ENCODE data around the gene SYNC. TPM values are rescaled to one million over a fixed set of nuclear protein-coding genes. Genes with fewer than 3 reads are reported as not detected.
A peak's percentile ranks its signal among the peaks of the same experiment; 100 is the strongest.

SYNC gene
- total RNA-seq, 1 donor from 2014 or later: 16.9 TPM

DNA sequence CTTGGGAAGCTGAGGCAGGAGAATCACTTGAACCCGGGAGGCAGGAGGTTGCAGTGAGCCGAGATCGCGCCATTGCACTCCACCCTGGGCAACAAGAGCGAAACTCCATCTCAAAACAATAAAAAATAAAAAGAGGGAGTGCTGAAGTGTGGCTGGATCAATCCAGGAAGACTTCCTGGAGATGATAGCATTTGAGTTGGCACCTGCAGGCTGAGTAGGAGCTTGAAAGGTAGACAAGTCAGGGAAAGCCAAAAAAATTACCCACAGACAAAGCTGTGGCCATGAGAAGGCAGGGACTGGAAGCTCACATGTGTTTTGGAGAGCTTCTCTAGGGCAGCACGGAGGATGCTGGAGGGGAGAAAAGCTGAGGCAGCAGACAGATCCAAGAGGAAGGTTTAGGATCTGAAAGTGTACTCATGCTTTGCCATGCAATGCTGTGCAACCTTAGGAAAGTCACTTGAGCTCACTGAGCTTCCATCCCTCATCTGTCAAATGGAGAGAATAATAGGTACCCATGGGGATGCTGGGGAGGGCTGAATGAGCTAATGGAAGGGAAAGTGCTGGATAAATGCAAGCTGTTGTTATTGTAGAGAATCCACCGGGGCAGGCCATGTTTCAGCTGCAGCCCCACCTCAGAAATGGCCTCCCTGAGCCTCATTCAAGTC lies 26.0 kb upstream of the SYNC start:
- Histone ChIP-seq H3K27me3 (no peaks in the 10 kb centered on the region), H3K27ac (no peak overlapping the region), H3K4me1 (peaks cover 10% of the 10 kb centered on the region), H3K36me3 (no peaks in the 10 kb centered on the region), H3K4me3 (no peak overlapping the region), H3K9me3 (no peaks in the 10 kb centered on the region)
- intact Hi-C loops (cut with DNase I): no loop called here
- ATAC-seq: no peak
- TF ChIP-seq, protein P1, sequence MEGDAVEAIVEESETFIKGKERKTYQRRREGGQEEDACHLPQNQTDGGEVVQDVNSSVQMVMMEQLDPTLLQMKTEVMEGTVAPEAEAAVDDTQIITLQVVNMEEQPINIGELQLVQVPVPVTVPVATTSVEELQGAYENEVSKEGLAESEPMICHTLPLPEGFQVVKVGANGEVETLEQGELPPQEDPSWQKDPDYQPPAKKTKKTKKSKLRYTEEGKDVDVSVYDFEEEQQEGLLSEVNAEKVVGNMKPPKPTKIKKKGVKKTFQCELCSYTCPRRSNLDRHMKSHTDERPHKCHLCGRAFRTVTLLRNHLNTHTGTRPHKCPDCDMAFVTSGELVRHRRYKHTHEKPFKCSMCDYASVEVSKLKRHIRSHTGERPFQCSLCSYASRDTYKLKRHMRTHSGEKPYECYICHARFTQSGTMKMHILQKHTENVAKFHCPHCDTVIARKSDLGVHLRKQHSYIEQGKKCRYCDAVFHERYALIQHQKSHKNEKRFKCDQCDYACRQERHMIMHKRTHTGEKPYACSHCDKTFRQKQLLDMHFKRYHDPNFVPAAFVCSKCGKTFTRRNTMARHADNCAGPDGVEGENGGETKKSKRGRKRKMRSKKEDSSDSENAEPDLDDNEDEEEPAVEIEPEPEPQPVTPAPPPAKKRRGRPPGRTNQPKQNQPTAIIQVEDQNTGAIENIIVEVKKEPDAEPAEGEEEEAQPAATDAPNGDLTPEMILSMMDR (IDR thresholded peaks at IDR 0.05): no peak
- DNase-seq: no peak

DNA sequence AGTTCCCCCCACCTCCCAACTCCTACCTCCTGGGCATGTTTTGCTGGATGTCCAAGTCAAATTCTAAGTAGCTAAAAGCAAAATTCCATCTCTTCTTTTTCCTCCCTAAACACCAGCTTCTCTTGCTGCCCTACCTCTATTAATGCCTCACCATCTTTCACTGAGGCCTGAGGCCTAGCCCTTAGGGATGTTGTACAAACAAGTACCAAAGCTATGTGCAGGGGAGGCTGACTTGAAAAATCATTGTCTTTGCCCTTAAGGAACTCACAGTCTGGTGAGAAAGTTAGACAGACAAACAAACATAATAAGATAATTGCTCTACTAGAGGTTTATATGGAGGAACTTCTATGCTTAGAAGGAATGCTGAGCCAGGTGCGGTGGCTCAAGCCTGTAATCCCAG lies 25.3 kb upstream of the SYNC start:
- Histone ChIP-seq H3K36me3 (no peaks in the 10 kb centered on the region), H3K4me3 (no peak overlapping the region), H3K27ac (no peak overlapping the region), H3K4me1 (peaks cover 10% of the 10 kb centered on the region), H3K9me3 (no peaks in the 10 kb centered on the region), H3K27me3 (no peaks in the 10 kb centered on the region)
- intact Hi-C loops (cut with DNase I): no loop called here
- TF ChIP-seq, protein P1 (IDR thresholded peaks at IDR 0.05): no peak
- DNase-seq (no peak), ATAC-seq (no peak)

DNA sequence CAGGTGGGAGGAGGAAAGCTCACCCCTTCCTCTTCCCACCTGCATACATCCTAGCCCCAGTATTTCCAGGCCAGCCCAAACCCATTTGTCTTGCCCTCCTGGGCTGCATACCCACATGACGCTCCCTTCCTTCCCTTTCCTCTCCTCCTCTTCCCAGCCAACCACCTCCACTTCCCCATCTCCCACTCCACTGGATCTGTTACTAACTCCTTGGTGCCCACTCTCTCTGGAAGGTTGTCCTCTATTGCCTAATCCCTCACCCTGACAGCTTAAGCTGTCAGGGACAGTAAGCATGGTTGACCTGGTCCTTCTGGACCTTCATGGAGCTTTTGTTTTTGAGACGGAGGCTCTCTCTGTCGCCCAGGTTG lies 23.0 kb upstream of the SYNC start:
- peak overlapping the region; percentile 26 for H3K27ac ChIP-seq
- DNase-seq (no peak), ATAC-seq (peak; percentile 20)
- intact Hi-C loops (cut with DNase I): no loop called here
- H3K27me3 ChIP-seq: no peaks in the 10 kb centered on the region
- TF ChIP-seq, protein P1 (IDR thresholded peaks at IDR 0.05): no peak
- H3K4me3 ChIP-seq: no peak overlapping the region
- H3K9me3 ChIP-seq: no peaks in the 10 kb centered on the region
- H3K36me3 ChIP-seq: no peaks in the 10 kb centered on the region
- peaks cover 10% of the 10 kb centered on the region for H3K4me1 ChIP-seq

DNA sequence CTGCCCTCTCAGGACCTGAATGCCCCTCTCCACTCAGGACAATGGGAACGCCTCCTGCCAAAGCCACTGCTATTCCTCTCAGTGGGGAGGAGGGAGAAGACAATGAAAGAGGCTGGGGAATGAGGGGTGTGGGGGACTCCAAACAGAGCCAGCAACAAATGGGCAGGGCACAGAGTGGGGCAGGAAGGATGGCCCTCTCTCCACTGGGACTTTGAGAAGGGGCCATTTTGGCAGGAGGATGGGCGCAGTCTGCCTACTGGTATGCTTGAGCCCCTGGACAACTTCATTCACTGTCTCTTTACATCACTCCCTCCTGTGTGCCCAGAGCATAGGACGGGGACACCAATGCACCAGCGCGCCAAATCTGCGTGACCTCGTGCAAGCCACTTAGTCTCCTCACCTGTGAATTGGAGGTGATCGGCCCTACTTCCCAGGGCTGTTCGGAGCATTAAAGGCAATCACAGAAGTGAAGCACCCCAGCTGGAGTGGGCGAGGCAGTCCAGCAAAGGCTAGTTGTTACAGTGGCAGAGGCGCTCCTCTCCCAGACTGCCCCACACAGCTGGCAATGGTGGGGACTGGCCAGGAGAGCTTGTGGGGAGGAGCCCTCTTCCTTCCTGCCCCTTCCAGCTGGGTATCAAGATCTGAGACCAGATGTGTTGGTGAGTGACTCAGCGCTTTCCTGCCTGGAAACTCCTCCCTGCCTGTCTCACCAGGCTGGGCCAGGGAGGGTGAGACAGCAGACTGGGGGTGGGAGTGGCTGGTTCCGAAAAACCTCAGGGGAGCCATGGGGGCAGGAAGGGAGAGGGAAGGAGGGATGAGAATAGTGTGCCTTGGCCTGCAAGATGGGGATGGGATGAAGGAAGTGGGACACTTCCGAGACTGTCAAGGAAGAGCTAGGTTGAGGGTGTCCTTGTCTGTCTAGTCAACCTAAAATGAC lies 22.4 kb upstream of the SYNC start:
- H3K27ac ChIP-seq: peak overlapping the region; percentile 26

DNA sequence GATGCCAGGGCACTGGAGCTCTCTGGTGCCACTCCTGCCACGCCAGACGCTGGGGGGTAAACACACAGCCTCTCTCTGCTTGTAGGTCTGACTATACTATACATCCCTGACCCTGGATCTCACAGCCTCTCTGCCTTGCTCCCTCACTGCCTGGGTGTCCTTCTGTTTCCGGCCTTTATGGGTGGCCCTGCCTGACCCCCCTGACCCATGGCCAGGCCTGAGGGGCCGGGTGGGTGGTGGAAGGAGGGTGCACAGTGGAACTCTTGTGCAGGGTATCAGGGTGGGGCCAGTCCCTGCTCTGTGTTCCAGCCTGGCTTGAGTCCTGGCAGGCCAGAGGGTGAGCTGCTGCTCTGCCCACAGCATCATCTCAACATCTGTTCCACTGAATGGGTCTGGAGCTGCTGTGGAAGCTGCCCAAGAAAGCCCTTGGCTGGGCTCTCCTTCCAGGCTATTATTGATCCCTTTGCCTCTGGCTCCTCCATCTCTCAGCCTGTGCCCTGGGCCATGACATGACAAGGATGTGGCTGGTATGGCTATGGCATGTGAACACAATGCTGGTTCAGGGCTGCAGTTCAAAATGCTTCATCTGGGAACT lies 17.2 kb upstream of the SYNC start:
- no peak for DNase-seq
- Histone ChIP-seq H3K36me3 (no peaks in the 10 kb centered on the region), H3K27ac (no peak overlapping the region), H3K9me3 (no peaks in the 10 kb centered on the region), H3K4me1 (peaks cover 14% of the 10 kb centered on the region), H3K4me3 (no peak overlapping the region), H3K27me3 (no peaks in the 10 kb centered on the region)
- no peak for ATAC-seq
- intact Hi-C loops (cut with DNase I): no loop called here
- TF ChIP-seq, protein P1 (IDR thresholded peaks at IDR 0.05): no peak

More for the DNA sequence above, 22.4 kb upstream of the SYNC start:
- Histone ChIP-seq H3K4me1 (peaks cover 10% of the 10 kb centered on the region), H3K4me3 (no peak overlapping the region), H3K9me3 (no peaks in the 10 kb centered on the region), H3K27me3 (no peaks in the 10 kb centered on the region), H3K36me3 (no peaks in the 10 kb centered on the region)
- TF ChIP-seq, protein P1 (IDR thresholded peaks at IDR 0.05): no peak
- ATAC-seq: peak; percentile 82
- peak; percentile 66 for DNase-seq
- intact Hi-C loops (cut with DNase I): no loop called here
